Epithelial cell of prostate (primary cell): ENCODE data around the gene MAML2.

Experiments
- DNase-seq: peaks from one replicate; pipeline ENCODE4 v3.0.0-alpha.2; 2011; ENCODE audit warnings: low read depth, low spot score
- H3K27ac ChIP-seq: fragments of 450-650 bp; 2 replicates; pipeline ENCODE4 v1.5.1; 2017; ENCODE audit warnings: mild to moderate bottlenecking

MAML2 gene

GRCh38 chr11:96036863-96037262, 306.1 kb downstream of the MAML2 start:
- peak overlapping the region; percentile 41 for H3K27ac ChIP-seq
- DNase-seq: no peak

- DNase-seq: no peak
- H3K27ac ChIP-seq: no peak overlapping the region
Measured at GRCh38 chr11:96035740-96036078, 307.3 kb downstream of the MAML2 start.

GRCh38 chr11:96035031-96035739, 307.8 kb downstream of the MAML2 start:
- DNase-seq: no peak
- H3K27ac ChIP-seq: no peak overlapping the region

GRCh38 chr11:96033599-96033998, 309.4 kb downstream of the MAML2 start:
- H3K27ac ChIP-seq: no peak overlapping the region
- DNase-seq: no peak

- no peak overlapping the region for H3K27ac ChIP-seq
- no peak for DNase-seq
Measured at GRCh38 chr11:96033095-96033494, 309.9 kb downstream of the MAML2 start.

- H3K27ac ChIP-seq: no peak overlapping the region
- no peak for DNase-seq
Measured at GRCh38 chr11:96028746-96029145, 314.2 kb downstream of the MAML2 start.

GRCh38 chr11:96027021-96027420, 316.0 kb downstream of the MAML2 start:
- no peak for DNase-seq

GRCh38 chr11:96026310-96026709, 316.7 kb downstream of the MAML2 start:
- no peak for DNase-seq
- no peak overlapping the region for H3K27ac ChIP-seq

More at GRCh38 chr11:96027021-96027420, 316.0 kb downstream of the MAML2 start:
- no peak overlapping the region for H3K27ac ChIP-seq

GRCh38 chr11:96024666-96025065, 318.3 kb downstream of the MAML2 start:
- no peak overlapping the region for H3K27ac ChIP-seq
- no peak for DNase-seq

- H3K27ac ChIP-seq: no peak overlapping the region
- DNase-seq: no peak
Measured at GRCh38 chr11:96023275-96023674, 319.7 kb downstream of the MAML2 start.

- DNase-seq: no peak
- H3K27ac ChIP-seq: no peak overlapping the region
Measured at GRCh38 chr11:96021901-96022650, 320.9 kb downstream of the MAML2 start.

- H3K27ac ChIP-seq: no peak overlapping the region
Measured at GRCh38 chr11:96019810-96020747, 322.9 kb downstream of the MAML2 start.

GRCh38 chr11:96019281-96019680, 323.7 kb downstream of the MAML2 start:
- no peak overlapping the region for H3K27ac ChIP-seq
- DNase-seq: no peak

More at GRCh38 chr11:96019810-96020747, 322.9 kb downstream of the MAML2 start:
- DNase-seq: no peak

GRCh38 chr11:96017856-96018255, 325.1 kb downstream of the MAML2 start:
- H3K27ac ChIP-seq: no peak overlapping the region
- no peak for DNase-seq

- H3K27ac ChIP-seq: no peak overlapping the region
- no peak for DNase-seq
Measured at GRCh38 chr11:96016978-96017502, 326.0 kb downstream of the MAML2 start.

- DNase-seq: no peak
- H3K27ac ChIP-seq: no peak overlapping the region
Measured at GRCh38 chr11:96015906-96016565, 327.0 kb downstream of the MAML2 start.

GRCh38 chr11:96014217-96014616, 328.8 kb downstream of the MAML2 start:
- H3K27ac ChIP-seq: no peak overlapping the region
- no peak for DNase-seq

GRCh38 chr11:96013461-96014213, 329.4 kb downstream of the MAML2 start:
- H3K27ac ChIP-seq: no peak overlapping the region
- no peak for DNase-seq
